Umbilical cord (tissue), 2 donors: ENCODE results near the gene ITGAX. TPM values are rescaled to one million over a fixed set of nuclear protein-coding genes. Genes with fewer than 3 reads are reported as not detected.
A peak's percentile ranks its signal among the peaks of the same experiment; 100 is the strongest.

Experiments used
- DNase-seq: peaks from one replicate; pipeline ENCODE4 v3.0.0-alpha.2; 2015; ENCODE audit warnings: low spot score
- total RNA-seq: library from RNA; depleted of rRNA; stranded (reverse); fragments of >200 nt; gene quantifications from one replicate; pipeline ENCODE4 v1.2.3, GENCODE V29; 2014; ENCODE audit warnings: low replicate concordance; ENCODE audit not compliant: insufficient read depth

ITGAX gene
- total RNA-seq, 1 donor from 2014 or later: 8.9 TPM

DNA sequence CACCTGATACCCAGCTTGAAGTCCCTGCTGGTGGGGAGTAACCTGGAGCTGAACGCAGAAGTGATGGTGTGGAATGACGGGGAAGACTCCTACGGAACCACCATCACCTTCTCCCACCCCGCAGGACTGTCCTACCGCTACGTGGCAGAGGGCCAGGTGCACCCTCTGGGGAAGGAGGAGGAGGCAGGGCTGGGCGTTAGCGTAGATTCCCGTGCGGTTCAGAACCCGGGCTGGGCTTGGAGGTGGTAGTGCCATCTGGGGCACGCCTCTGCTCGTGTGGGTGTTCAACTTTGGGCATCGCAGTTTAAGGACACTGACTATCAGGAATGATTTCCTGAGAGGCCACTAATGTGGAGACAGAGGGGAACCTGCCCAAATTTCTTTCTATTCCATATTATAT is 18.3 kb downstream of the ITGAX start:
- DNase-seq: no peak

DNA sequence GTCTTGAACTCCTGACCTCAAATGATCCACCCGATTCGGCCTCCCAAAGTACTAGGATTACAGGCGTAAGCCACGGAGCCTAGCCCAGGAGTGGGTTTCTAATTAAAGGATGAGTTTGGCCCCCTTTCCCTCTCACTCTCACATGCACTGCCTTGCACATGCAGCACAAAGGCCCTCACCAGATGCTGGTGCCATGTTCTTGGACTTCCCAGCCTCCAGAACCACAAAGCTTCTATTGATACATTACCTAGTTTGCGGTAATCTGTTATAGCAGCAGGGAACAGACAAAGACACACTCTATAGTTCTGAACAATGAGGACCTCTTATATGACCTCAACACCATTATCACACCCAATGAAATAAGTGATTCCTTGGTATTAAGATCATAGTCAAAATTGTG is 20.3 kb downstream of the ITGAX start:
- DNase-seq: no peak

DNA sequence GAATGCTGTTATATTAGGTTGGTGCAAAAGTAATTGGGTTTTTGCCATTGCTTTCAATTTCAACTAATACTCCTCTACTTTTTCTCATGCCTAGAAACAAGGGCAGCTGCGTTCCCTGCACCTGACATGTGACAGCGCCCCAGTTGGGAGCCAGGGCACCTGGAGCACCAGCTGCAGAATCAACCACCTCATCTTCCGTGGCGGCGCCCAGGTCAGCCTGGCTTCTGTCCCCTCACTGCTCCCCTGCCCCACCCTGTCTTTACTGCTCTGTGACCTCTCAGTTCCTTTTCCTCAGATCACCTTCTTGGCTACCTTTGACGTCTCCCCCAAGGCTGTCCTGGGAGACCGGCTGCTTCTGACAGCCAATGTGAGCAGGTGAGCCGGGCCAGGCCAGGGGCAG is 21.7 kb downstream of the ITGAX start:
- no peak for DNase-seq

DNA sequence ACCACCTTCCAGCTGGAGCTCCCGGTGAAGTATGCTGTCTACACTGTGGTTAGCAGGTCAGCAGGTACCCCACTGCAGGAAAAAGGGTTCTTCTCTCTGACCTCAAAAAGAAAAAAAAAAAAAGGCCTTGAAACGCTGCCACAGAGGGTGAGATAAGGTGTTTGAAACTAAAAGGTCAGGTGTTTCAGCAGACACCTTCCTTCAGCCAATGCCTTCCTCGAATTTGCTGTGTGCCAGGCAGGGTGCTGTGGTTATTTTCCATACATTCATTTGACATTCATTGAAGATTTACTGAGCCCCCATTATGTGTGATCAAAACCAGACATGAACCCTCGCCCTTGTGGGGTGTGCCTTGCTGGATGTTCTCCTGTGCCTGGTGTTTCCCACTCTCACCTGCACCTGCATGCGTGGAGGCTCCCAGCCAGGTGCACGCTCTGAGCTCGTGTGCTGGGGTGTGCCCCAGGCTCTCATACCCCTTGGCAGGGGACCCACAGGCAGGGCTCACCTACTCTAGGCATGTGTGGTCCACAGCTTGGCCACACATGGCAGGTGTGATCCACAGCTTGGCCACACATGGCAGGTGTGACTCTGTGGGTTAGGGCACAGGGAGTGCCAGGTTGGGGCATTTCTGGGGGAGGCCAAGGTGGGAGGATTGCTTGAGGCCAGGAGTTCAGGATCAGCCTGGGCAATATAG is 22.4 kb downstream of the ITGAX start:
- DNase-seq: no peak

DNA sequence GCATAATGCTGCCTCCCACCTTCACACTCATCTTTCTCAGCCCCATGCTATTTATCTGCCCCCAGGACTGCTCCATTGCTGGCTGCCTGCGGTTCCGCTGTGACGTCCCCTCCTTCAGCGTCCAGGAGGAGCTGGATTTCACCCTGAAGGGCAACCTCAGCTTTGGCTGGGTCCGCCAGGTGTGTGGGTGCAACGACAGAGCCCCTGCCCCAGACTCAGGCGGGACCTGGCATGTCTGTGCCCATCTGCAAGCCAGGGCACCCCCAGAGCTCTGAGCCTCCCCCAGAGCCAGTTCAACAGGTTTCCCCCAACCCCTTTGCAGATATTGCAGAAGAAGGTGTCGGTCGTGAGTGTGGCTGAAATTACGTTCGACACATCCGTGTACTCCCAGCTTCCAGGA is 25.2 kb downstream of the ITGAX start:
- DNase-seq: no peak

DNA sequence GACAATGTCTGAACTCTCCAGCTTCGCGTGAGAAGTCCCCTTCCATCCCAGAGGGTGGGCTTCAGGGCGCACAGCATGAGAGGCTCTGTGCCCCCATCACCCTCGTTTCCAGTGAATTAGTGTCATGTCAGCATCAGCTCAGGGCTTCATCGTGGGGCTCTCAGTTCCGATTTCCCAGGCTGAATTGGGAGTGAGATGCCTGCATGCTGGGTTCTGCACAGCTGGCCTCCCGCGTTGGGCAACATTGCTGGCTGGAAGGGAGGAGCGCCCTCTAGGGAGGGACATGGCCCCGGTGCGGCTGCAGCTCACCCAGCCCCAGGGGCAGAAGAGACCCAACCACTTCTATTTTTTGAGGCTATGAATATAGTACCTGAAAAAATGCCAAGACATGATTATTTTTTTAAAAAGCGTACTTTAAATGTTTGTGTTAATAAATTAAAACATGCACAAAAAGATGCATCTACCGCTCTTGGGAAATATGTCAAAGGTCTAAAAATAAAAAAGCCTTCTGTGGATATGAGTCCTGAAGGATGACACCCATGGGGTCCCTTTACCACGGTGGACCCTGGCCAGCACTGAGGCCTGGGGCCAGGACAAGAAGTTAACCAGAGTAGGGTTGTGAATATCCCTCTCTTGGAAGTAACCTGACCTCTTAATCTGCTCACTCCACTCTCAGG is 27.6 kb downstream of the ITGAX start:
- peak; percentile 19 for DNase-seq

DNA sequence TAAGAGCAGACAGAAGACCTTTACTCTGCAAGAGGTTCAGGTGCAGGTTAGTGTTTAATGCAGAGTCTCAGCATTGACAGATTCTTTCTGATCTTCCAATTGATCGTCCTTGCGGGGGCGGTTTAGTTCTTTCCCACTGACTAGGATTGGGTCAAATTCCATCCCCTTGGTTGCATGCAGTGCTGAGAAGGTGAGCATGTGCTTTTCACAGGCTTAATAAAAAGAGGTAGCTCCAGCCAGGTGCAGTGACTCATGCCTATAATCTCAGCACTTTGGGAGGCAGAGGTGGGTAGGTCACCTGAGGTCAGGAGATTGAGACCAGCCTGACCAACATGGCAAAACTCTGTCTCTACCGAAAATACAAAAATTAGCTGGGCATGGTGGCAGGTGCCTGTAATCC is 30.7 kb downstream of the ITGAX start:
- DNase-seq: no peak

DNA sequence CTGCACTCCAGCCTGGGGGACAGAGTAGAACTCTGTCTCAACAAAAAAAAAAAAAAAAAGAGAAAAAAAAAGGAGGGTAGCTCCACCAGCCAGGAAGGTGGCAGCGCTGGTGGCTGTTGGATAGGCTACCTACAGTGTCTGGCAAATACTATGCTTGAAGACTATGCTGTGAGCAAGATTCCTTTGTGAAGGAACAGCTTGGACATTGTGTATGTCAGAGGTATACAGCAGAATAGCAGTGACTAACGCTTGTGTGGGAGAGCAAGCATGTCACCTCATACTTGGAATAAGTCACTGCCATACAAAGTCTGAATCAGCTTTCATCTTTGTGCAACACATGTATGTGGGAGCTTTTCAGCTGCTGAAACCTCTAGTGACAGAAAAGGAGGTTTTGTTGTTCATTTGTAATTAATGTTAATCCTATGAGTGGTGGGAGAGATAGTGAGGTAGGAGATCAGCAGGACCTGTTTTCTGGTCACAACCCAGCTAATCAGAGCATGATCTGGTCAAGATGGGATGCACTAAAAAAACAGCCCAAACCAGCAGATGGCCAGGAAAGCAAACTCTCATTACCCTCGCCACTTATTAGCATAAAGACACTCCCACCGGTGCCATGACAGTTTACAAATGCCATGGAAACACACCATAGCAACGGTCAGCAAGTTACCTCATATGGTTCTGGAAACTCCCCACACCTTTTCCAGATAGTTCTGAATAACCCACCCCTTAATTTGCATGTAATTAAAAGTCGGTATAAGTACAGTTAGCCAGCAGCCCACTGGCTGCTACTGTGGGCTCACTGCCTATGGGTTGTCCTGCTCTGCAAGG is 31.4 kb downstream of the ITGAX start:
- DNase-seq: no peak

DNA sequence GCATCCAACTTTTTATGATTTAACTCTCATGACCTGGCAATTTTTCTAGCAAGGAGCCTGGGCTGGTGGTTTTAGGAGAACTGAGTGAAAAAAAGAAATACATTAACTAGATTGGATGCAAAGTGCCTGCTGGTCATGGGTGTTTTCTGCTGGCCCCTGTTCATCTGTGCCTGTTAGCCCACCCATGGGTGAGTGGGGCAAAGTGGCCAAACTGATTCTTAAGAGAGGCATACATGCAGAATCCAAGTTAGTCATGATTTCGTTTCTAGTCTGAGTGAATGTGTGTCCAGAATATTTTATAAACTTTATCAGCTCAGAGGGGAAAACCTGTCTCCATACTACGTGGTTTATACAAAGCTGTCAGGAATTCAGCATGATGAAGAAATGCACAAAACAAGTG is 33.6 kb downstream of the ITGAX start:
- DNase-seq: no peak

DNA sequence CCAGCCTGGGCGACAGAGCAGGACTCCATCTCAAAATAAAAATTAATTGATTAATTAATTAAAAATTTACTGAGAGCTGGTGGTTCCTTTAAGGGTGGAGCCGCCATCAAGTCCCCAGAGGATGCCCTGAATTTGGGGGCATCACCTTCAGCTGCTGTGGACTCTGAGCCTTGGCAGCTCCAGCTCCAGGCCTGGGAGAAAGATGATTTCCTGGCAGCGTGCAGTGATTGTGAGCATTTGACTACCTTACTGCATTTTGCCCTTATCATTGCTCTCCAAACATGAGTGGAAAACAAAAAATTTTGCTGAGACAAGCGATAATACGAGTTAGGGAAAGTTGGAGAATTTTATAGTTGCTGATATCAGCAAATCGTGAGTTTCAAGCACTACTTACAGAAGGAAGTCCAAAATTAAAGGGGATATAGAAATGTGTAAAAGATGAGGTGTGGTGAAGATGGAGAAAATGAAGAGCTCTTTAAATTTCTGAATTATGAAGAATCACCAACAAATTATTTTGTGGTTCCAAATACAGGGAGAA is 35.6 kb downstream of the ITGAX start:
- no peak for DNase-seq

DNA sequence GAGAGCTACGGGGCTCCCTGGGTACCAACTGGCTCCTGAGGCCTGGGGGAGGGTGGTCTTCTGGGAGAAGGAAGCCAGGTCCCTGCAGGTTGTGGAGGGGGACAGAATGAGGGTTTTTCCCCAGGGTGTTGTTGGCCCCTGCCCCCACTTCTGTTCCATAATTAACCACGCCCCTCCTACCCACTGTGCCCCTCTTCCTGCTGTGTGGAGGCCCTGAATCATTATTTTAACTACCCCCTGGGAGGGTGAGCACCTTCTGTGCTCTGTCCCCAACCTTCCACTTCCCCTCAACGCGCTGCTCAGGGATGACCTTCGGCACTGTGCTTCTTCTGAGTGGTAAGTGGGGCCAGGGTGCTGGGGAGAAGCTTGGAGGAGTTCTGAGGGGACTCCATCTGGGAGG is 38.1 kb downstream of the ITGAX start, which contains the start of gene ITGAD:
ITGAD (plus strand) TSS at position 280 of the 400 bp plus-strand sequence; CDS start at position 306, 26 bp downstream.
- DNase-seq: no peak

DNA sequence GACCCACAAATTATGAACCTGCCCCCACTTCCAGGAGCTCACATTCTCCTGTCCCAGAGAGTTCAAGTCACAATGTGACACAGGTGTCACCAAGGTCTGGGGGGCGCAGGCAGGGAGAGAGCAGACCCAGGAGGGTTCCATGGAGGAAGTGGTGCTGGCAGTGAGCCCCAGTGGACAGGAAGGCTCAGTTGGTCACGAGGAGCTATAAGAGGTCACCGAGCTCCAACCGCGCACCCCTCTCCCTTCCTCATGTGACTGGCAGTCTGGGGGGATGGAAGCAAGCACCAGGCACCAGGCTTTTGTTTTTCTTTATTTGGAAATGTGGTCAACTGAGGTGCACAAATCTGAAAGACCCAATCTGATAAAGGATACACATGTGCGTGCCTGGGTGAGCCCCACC is 40.7 kb downstream of the ITGAX start:
- no peak for DNase-seq

DNA sequence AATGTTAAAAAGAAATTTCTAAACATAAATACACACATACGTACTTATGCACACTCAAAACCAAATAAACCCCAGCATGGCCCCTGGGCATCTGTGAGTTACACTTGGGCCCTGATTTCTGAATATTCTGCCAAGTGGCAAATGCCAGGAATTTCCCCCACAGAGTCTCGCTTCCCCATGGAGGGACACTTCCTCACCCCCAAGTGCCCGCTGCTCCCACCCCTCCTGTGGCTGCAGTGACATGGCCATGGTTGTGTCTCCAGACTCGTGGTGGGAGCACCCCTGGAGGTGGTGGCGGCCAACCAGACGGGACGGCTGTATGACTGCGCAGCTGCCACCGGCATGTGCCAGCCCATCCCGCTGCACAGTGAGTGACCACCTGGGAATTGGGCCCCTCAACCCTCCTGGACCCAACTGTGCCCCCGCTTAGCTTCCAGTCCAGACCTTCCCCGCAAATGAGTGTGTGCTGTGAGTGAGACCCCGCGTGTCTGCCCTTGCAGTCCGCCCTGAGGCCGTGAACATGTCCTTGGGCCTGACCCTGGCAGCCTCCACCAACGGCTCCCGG is 42.2 kb downstream of the ITGAX start:
- no peak for DNase-seq

DNA sequence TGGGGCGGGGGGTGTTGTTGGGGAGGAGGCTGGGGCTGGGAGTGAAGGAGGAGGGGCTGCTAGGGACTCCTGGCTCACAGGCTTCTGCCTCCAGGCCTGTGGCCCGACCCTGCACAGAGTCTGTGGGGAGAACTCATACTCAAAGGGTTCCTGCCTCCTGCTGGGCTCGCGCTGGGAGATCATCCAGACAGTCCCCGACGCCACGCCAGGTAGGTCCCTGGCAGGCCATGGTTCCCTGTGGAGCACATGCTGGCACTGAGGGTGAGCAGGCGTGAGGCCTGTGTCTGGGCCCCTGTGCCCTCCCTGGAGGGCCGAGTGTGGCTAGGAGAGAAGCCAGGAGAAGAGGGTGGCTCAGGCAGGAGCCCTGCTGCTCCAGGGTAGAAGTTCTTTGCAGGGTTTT is 42.7 kb downstream of the ITGAX start:
- DNase-seq: no peak

DNA sequence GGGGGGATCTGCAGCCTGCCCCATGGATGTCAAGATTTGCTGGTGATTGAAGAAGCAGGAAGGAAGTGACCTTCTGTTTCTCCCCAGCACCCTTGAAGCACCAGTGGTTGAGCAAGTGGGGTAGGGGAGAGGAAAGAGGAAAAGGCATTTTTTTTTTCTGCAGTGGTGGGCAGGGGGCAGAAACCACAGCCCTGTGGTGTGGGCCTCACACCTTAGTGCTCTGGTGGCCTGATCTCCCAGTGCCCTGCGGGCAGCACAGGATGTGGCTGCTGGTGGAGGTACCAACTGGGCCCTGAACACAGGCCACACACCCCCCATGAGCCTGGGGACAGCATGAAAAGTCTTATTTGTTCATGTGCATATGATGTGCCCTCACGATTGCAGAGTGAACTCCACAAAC is 45.2 kb downstream of the ITGAX start:
- no peak for DNase-seq

DNA sequence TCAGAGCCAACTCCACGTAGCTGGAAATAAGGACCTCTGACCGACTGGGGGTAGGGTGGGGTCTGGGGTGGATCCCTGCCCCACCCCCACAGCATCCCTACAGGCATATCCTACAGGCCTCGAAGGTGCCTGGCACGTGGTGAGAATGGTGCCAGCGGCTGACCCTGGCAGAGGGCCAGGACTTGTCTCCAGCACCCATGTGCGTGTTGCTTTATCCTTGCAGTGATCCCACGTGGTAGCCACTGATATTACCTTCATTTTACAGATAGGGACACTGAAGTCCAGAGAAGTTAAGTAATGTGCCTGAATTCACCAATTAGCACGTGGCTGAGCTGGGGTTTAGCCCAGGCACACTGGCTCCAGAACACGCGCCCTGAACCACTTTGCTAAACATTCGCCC is 46.5 kb downstream of the ITGAX start:
- DNase-seq: no peak

DNA sequence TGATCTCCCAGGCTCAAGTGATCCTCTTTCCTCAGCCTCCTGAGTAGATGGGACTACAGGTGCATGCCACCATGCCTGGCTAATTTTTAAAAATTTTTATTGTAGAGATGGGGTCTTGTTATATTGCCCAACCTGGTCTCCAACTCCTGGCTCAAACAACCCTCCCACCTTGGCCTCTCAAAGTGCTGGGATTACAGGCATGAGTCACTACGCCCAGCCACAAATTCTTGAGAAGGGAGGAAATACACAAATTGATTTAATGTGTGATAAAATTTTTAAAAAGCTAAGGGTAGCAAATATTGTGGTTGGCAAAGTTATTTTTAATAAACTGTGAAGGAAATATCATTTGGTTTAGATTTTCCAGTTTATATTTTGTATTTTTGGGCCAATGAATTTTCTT is 47.7 kb downstream of the ITGAX start:
- DNase-seq: no peak

DNA sequence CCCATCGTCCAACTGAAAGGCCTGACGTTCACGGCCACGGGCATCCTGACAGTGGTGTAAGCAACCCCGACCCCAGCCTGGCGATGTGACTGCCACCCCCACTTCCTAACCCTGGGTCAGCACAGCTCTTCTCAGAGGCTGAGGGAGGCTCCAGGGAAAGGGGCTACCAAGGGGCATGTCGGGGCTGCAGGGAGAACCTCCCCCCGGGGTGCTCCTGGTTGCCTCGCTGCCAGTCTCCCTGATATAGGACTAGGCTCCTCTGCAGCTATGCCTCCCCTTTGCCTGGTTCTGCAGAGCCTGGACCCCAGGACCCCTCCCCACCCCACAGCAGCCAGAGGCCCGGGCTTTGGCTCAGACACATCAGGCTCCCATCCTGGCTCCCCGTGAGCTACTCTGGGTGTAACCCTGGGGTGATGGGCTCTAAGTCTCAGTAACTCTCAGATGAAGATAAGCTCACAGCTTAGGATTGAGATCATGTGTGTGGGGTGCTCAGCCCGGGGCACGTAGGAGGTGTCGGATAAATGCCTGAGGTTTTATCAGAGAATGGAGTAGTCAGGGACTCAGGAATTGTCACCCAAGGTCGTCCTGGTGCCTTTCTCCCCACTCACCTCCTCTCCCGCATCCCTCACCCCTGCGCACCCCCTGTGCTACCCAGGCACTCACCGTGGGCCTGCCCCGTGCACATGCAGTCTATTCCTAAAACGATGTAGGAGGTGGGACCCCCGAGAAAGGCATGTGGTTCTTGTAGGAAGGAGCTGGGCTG is 48.8 kb downstream of the ITGAX start:
- no peak for DNase-seq

DNA sequence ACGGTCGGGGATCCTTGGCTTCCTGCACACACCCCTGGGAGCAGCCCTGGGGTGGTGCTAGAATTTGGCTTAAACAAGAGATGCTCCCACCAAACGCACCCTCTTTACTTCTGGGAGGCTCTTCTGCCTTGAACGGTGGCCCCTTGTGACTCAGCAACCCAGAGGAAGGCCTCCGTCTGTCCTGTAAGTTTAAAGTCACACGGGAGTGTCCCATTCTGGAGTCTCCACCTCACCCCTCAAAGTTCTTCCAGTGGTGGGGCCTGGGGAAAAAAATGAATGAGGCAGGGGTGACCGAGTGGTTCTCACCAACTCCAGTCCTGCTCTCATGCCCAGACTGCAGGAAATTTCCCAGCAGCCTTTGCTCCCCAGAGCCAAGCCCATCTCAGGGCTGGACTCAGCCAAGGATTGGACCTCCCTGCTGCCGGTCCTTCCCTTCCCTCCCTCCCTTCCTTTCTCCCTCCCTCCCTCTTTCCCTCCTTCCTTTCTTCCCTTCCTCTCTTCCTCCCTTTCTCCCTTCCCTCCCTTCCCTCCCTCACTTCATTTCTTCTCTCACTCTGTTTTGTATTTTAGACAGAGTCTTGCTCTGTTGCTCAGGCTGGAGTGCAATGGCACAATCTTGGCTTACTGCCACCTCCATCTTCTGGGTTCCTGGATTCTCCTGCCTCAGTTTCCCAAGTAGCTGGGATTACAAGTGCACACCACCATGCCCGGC is 49.5 kb downstream of the ITGAX start:
- no peak for DNase-seq

DNA sequence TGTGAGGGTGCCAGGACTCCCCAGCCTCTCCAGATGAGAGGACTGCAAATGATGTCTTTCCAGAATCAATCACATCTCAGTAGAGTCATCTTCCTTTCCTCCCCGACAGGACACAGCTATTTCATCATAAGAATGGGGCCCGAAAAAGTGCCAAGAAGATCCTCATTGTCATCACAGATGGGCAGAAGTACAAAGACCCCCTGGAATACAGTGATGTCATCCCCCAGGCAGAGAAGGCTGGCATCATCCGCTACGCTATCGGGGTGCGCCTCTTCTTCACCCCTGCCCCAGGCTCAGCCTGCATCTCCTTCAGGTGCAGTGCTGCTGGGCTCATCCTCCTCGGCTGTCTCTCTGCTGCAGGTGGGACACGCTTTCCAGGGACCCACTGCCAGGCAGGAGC is 52.4 kb downstream of the ITGAX start:
- no peak for DNase-seq

DNA sequence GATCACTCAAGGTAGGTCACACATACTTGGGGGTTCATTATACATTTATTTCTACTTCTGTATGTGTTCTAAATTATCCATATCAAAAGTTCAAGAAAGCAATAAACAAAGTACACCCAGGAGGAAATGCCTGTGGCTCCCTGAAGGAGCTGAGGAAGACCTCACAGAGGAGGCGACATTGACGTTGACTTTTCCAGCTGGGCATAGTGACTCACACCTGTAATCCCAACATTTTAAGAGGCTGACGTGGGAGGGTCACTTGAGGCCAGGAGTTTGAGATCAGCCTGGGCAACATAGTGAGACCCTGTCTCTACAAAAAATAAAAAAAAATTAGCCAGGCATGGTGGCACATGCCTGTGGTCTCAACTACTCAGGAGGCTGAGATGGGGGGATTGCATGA is 54.5 kb downstream of the ITGAX start:
- no peak for DNase-seq
